Hepatocyte (in vitro differentiated cells): ENCODE results near the gene OSTM1.

Experiments used
- EZH2phosphoT487 ChIP-seq: fragments of 200-600 bp; sonication (generic); IDR thresholded peaks from one replicate; pipeline ENCODE4 v1.6.1; 2018; ENCODE audit warnings: antibody characterized with exemption, mild to moderate bottlenecking, low read depth, moderate library complexity; ENCODE audit not compliant: unreplicated experiment, severe bottlenecking
- TF ChIP-seq, protein P1 (sequence below): fragments of 200-600 bp; sonication (generic); IDR thresholded peaks from 2 replicates; pipeline ENCODE4 v1.5.1; 2016; ENCODE audit warnings: antibody characterized with exemption, mild to moderate bottlenecking; ENCODE audit not compliant: poor library complexity

DNA sequence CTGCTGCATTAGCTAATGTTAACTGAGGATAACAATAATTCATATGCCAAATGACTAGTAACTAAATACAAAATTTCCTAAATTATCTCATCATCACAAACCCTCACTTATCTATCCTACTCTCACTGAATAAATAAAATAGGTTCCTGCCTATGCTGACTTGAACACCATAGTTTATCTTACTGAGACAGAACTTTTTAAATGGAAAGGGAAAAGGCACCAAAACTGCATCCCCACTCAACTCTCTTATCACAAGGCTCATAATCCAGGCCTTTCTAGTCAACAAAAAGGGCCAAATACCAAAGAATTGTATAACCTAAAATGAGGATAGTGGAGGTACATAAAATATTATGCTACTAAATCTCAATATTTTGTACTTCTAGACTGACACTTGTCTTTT lies 23.1 kb downstream of the OSTM1 start:
- TF ChIP-seq, protein P1, sequence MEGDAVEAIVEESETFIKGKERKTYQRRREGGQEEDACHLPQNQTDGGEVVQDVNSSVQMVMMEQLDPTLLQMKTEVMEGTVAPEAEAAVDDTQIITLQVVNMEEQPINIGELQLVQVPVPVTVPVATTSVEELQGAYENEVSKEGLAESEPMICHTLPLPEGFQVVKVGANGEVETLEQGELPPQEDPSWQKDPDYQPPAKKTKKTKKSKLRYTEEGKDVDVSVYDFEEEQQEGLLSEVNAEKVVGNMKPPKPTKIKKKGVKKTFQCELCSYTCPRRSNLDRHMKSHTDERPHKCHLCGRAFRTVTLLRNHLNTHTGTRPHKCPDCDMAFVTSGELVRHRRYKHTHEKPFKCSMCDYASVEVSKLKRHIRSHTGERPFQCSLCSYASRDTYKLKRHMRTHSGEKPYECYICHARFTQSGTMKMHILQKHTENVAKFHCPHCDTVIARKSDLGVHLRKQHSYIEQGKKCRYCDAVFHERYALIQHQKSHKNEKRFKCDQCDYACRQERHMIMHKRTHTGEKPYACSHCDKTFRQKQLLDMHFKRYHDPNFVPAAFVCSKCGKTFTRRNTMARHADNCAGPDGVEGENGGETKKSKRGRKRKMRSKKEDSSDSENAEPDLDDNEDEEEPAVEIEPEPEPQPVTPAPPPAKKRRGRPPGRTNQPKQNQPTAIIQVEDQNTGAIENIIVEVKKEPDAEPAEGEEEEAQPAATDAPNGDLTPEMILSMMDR, result no peak
- TF ChIP-seq EZH2phosphoT487, result no peak
